CD4-positive, alpha-beta T cell treated with Interleukin-17A for 1 hour (primary cell): Measurements from ENCODE around the gene ITPRID2.

Source experiments
- DNase-seq: peaks from one replicate; pipeline ENCODE4 v3.0.0-alpha.2; 2020

ITPRID2 gene

DNA sequence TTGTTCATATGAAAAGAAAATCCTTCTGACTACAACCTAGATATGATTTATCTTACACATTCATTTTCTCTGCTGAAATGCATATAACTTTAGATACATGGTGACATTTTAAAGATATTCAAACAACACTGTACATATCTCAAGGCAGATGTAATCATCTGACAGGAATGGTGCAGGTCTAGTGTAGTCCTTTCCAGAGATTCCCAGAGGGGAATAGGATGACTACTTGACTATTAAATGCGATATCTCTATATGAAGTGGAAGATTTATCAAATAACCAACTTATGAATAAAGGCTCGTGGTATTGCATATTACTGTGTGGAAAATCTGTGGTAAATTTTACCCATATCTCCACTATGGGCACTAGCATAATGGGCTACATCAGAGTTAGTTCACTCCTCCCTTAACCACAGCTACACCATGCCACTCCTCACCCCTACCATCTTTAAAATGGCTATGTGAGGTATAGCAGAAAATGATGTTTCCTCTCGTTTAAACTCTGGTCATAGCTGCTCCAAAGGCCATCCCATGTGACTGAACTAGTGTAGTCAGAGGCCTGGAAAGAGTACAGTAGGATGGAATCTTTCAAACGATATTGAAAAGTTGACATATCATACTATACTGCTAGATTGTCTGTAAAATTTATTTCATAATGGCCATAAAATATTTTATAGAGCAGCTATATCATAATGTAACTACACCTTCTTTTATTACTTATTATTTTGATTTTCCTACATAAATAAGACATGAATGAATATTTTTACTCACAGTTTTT, 9.1 kb upstream of the ITPRID2 start:
- DNase-seq, result no peak

DNA sequence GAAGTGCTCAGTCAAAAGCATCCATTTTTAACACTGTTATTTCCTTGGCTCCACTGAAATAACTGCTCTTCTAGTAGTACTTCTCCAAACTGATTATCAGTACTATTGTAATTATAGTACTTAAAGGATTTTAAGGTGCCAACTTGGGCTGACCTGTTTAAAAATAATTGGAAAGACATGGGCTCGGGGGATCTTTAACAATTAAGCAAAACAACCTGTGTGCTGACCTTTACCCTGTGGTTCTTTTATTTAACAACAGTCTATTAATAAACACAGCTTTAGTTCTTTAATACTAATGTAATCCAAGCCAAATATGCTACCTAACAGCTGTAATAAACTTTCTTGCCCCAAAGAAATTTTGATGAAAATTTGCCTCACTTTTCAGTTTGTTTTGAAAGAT, 6.9 kb upstream of the ITPRID2 start:
- no peak for DNase-seq

DNA sequence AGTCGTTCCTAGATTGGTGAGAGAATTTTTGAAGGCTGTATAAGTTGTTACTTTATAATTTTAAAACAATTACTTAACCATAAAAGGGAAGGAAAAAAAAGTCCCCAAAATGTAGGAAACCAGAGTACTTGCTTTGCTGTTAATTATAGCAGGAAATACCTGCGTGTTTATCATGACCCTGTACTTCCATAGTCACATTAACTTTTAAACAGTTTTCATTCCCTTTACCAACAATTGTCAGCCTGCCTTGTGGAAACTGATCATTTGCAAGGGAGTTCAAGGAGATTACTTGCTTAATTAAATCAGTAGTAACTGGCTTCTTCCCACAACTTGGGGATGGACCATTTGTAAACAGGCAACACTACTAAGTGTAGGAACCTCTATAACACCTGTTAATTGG, 6.4 kb upstream of the ITPRID2 start:
- no peak for DNase-seq

DNA sequence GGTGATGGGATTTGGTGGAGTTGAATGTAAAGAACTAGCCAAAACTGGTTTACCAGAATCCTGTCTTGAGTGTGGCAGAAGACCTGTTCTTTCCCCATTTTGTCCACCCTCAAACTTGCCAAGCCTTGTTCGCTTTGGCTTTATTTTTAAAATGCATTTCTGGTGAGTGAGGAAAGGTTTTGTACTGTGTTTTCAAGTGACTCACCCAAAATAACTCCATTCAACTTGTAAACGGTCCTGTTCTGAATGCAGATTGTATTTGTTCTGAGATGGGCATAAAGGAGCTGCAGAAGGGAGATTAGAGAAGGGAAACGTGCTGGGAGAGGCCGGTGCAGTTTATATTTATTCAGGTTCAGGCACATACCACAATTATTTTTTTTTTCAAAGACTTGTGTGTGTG, 5.3 kb upstream of the ITPRID2 start:
- DNase-seq, result no peak

DNA sequence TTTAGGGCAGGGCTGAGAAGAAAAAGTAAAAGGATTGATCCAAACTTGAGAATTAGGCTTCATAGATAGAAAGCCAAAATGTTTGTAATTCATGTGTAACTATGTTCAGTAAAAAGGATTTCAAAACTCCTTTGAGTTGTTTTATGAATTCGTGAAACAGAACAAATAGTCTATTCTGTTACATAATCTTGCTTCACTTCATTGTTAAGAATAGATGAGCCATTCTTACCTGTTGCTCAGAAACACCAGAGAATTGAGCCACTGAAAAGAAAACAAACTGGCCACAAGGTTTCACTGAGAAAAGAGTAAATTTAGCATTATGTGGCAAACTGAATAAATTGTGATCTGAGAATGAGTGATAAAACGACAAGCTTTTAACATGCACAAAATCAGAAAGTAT, 4.5 kb upstream of the ITPRID2 start:
- no peak for DNase-seq

DNA sequence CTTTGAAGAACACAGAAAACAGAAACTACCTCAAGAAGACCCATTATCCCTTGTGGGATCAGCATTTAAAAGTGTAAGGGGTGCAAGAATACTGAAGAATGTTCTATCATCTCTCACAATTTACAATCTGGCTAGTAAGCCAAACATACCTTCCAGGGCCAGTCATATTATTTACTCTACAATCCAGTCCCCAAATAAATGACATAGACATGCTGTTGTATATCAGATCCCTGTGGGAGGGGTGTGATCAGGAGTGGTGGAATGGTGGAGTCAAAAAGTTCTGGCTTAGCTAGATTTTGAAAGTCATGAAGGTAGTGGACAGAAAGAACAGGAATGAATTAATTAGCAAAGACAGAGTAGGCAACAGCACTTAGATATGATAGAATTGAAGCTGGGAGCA, 1.8 kb upstream of the ITPRID2 start:
- no peak for DNase-seq

DNA sequence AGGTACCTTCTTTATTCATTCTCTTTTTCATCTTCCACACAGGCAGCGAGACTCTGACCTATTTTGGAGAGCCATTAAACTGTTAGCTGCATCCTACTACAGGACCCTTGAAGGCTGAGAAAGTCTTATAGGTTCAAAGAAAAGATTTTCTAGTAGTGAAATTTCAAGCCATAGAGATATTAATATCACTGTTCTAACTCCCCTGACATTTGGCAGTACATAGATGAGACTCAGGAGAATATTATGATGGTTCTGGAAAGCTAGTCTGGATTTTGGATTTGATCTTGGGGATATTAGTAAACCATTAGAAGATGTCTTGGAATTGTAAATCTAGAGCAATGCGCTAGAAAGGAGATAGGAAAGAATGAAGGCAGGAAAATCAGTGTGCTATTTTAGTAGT, 1.3 kb upstream of the ITPRID2 start:
- no peak for DNase-seq

DNA sequence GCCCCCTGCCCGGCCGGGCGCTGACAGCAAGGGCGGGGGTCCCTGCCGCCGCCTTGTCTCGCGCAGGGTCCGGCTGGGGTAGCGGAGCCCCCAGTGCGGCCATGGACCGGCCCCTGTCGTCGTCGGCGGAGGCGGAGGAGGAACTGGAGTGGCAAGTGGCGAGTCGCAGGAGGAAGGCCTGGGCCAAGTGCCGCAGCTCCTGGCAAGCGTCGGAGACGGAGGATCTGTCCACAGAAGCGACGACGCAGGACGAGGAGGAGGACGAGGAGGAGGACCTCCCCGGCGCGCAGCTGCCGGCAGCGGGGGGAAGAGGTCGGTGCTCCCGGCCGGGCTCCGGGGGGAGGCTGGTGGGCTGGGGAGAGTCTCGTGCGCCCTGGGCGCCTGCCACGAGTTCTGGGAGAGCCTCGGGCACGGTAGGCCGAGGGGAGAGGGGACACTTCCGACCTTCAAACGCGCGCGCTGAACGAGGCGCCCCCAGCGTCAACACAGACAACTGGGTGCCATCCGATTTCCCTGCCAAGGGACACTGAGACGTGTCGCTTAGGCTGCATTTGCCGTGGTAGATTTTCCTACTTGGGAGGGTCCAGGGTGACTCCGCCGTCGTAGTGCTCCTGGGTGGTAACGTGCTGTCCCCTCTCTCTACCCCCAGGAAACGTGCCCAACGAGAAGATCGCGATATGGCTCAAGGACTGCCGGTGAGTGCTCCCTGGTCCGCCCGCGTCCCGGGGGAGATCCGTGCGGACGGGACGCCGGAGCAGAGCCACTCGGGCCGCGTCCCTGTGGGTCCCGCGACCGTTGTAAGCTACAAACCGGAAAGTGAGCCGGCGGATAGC, 652 bp downstream of the ITPRID2 start:
- peak; percentile 63 for DNase-seq

DNA sequence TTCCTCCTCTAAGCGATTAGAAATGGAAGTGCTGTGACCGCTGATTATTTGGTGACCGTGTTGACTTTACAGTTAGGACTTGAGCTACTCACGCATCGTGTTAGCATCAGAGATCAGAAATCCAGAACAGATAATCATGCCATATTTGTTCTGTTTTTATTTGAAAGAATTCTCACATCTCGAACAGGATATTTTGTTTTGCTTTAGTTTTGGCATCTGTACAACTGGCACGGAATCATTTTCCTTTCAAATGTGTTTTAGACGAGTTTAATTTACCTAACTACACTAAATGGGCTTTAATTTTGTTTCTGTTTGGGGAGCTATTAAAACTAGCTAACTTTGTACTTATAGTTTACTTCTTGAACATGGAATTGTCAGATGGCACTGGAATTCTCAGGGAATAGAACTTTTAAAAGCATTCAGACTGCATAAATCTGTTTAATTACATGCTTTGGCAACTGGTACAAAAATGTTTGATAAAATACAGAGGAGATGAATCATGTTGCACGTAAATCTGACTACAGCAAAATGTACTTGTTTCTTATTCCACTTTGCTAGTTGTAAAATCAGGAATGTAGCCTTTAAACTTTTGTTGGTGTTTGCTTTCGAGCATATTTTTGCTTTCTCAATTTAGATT, 1.4 kb downstream of the ITPRID2 start:
- peak; percentile 37 for DNase-seq

DNA sequence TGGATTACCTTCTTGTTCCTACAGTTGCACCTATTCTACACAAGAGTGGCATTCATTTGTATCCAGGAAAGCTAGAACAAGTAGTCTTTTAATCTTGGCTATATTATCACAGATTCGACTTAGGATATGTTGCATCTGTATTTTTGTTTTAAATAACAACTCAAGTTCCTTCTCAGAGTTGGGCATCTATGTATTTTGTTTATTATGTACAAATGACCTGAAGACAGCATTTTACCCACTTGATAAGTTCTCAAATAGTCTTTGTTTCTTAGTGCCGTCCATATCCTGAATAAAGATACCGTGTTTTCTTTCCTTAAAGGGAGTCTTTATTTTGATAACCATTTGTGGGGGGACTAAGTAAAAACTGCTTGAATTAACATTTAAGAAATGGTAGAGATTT, 2.9 kb downstream of the ITPRID2 start:
- DNase-seq, result no peak

DNA sequence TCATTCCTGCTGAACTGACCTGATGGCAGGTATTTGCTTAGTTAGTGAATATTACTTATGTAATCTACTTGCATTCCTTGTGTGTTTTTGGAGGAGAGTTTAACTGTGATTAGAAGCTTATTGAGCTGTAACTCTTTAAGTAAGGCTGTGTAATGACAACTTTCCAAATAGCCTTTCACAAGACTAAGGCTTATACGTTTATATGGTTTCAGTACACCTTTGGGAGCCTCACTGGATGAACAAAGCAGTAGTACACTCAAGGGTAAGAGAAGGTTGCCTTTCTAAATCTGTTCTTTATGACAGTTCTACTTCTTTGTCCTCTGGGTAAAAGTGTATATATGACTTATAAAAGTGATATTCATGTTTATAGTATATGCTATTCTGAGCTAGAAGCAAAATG, 4.3 kb downstream of the ITPRID2 start:
- no peak for DNase-seq

DNA sequence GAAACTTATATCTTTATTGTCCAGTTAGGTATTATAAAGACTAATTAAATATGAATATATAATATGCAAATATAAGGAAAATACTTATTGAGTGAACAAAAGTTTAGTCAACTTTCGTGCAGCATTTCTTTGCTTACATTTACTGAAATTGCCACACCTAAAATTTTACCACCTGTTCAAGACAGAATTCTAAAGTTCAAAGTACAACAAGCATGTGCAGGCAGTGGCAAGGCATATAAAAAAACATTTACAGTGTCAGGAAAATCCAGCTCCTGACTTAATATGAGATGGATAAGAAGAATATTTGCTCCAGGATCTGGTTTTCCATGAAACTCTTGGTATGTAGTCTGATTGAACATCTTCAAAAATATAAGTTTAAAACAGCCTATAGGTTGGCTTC, 4.8 kb downstream of the ITPRID2 start:
- DNase-seq, result no peak

DNA sequence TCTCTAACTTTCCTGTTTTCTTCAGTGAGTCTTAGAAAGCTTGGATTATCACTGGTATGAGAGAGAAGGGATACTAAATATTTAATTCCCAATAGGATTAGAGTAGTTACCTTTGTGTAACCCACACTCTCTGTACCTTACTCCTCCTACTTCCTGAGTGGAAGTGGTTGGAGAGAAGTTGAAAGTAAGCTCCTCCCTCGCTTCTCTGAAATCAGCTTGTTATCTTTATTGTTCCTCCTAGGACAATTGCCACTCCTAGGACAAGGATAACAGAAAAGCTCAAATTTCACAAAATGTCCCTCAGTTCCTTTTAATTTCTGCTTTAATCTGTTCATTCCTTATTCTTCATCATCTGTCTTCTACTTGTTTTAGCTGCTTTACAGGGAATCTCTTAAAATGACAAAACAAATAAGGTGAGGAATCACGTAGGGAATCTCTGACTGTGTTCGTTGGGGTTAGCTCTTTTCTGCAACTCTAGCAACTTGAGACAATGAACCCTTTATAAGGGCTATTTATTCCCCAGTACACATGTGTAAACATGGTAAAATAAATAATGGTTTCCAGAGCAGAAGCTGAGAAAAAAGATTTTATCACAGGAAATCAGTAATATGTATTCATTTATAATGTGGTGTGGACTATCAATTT, 8.6 kb downstream of the ITPRID2 start:
- DNase-seq, result peak; percentile 9

DNA sequence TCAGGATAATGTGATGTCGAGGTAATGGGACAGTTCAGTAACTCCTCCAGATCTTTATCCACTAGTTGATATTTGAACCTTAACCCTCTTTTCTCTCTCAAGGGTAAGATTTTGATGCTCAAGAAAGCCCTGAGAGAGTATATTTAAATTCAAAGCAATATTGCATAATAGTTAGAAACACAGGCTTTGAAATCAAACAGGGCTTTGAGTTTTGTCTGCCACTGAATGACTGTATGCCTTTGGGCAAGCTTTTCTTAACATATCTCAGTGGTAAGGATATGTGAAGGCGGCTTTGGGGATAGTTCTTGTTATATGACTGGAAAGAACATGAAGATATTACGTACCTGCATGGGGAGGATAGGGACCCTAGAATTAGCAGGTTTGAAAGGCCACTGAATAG, 11.1 kb downstream of the ITPRID2 start:
- no peak for DNase-seq

DNA sequence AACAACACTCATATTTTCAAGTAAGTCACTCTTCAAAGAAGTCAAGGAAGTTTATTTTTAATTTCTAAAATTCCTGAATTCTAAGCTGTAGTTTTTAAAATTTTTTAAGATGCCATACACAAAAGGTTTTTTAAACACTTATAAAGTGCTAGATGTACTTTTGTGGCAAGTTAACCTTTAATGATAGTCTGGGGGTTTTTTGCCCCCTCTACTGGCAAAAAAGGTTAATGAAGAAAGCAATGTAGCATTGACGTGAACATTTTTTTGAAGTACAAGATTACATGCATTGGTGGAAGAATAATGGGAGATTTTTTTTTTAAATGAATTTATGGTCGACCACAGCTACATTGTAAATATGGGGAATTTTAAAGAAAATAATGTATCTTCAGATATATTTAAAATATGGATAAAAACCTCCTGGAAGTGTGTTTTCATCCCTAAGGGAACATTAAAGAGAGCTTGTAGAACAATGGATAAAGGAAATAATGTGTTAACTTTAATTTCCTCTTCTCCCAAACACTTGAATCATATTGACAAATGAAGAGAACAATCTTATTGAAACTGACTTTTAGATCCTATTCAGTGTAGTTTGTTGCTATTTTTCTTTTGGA, 12.6 kb downstream of the ITPRID2 start:
- peak; percentile 52 for DNase-seq

DNA sequence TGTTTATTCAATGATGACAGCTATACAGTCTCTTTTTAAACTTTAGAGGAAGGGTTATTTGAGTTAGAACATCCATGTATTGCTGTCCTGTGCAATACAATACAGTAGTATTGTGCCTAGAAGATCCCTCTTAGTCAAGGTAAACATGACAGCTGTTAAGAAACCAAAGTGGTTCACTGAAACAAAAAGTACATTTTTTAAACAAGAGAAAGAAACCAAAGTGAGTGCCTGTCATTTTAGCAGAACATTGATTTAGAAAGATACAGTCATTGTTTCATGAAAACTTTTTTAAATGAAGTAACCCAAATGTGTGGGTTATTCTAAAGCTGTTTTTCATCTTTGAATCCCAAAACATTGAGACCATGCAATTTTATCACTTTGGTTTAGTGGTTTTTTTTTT, 15.5 kb downstream of the ITPRID2 start:
- no peak for DNase-seq

DNA sequence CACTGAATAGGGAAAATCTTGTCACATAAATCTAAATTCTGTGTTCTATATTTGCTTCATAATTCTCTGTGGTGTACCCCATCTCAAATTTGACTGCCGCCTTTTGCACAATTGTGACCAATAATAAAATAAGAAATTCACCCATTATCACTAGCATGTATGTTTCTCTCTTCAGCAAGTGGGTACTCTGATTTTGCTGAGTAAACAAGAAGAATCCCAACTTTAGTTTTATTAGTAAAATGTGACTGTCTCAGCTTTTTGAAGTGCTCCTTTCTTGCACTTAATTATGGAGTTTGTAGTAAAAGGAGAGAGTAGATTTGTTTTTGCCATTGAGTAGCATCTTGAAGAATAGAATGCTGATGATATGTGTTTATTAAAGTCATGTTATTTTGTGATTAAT, 16.1 kb downstream of the ITPRID2 start:
- no peak for DNase-seq

DNA sequence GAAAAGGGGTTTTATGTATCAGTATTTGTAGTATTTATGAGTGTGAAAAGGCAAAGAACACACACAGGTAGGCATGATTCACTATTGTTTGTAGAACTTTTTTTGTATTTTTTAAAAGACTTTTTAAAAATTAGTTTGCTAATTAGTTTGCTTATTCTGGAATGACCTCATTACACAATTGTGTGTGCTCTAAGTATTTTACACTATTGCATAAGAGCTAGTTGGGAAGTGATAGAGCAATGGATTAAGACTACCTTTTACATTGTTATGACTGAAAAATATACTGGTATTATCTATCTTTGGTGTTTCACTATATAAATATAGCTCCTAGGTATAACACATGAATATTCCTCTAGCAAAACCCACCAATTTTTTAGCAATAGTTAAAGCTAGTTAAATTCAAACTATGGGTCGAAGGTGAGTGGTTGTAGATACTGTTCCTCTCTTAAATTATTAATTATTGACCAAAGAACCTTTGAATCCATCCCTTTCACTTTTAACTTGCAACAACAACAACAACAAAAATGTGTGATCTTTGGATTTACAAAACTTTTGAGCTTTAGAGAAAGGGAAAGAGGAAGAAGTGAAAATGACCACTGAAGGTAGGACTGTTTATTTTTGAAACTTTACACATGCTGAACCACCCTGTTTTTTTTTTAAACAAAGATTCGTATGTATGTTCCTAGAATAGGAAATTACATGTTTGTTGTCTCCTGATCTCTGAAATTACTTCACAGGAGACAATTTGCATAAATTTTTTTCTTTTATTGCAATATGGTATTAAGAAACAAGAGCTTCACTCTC, 18.7 kb downstream of the ITPRID2 start:
- no peak for DNase-seq

DNA sequence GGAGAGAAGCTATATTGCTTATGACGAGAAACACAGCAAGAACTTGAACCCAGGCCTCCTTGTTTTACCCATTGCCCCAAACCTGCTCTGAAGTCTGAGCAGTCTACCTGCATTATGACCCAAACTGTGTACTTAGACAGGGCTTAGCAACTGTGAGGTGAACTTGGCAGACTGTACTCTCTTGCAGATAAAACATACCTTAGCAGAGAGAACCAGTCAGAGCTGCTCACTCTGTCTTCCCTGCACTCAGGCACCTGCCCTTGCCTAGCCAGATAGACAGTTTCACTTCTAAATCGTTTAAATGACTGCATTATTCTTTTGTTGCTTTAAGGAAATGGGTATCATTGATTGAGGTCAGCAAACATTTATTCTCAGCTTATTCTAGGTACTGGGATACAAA, 20.3 kb downstream of the ITPRID2 start:
- DNase-seq, result no peak

DNA sequence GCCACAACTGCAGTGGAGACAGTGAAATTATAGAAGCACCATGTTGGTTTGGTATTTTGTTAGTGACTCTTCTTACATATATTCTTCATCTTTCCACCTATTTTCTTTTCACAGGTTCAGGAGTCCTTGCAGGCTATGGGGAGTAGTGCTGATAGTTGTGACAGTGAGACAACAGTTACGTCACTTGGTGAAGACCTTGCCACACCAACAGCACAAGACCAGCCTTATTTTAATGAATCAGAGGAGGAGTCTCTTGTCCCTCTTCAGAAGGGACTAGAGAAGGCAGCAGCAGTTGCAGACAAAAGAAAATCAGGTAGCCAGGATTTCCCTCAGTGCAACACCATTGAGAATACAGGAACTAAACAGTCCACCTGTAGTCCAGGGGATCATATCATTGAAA, 23.6 kb downstream of the ITPRID2 start:
- DNase-seq, result no peak

DNA sequence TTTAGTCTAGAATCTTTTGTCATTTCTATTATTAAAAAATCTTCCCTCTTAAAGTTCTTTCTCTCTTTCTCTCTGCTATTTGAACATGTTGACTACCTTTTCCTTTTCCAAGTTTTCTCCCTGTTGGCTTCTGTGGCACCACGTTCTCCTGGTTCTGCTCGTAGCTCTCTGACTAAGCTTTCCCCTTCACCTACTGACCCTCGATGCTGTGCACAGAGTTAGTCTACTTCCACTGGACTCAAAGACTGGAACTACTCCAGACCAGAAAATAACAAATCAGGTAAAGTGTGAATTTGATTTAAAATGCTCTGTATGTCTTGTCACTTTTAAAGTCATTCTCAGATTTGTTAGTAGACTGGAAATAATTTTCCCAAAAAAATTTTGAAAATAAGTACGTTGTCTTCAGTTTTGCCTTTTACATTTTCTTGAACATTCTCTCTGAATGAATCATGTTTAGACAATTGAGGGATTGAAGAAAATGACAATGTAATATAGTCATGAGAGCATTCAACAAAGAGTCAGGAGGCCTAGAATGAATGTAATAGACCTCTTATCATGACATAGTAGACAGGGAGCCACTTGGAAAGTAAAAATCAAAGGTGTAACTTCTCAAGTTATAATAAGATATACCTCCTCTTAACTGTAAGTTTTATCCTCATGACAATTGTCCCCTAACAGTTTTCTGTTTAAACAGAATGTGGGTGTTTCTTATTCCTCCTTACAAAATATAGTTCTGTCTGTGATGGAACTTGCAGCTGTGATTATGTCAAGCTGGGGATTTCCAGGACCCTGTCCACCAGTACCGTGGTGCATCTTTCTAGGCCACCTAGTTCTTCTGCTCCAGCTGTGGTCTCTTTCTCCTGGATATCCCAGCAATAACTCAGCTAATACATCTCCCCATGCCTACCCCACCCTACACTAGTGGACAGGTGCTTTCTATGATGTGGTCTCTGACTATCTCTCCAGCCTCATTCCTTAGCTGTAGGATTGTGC, 25.5 kb downstream of the ITPRID2 start:
- no peak for DNase-seq
